Measurements from ENCODE around the gene NACC2.

DNA sequence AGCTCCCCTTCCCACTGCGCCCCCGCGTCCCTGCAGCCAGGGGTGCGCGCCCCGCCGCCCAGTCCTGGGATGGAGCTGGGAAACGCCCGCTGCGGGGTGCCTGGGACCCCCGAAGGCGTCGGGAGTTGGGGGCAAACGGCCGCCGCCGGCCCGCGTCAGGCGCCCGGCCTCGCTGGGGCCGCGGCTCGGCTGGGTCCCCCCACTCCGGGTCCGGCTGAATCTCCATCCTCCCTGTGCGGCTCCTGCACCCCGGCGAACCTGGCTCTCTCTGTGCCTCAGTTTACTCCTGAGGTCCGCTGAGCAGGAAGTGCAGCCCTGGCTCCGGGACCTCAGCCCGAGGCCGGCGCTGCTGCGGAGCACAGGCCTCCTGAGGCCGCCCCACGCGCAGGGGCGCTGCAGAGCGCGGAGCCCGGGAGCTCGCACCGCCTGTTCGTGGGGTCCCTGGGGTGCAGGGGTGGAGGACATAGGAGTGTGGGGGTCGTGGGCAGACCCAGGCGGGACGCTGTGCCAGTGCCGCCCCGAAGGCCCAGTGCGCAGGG is 37.5 kb upstream of the NACC2 start:
- TF ChIP-seq, protein P1, sequence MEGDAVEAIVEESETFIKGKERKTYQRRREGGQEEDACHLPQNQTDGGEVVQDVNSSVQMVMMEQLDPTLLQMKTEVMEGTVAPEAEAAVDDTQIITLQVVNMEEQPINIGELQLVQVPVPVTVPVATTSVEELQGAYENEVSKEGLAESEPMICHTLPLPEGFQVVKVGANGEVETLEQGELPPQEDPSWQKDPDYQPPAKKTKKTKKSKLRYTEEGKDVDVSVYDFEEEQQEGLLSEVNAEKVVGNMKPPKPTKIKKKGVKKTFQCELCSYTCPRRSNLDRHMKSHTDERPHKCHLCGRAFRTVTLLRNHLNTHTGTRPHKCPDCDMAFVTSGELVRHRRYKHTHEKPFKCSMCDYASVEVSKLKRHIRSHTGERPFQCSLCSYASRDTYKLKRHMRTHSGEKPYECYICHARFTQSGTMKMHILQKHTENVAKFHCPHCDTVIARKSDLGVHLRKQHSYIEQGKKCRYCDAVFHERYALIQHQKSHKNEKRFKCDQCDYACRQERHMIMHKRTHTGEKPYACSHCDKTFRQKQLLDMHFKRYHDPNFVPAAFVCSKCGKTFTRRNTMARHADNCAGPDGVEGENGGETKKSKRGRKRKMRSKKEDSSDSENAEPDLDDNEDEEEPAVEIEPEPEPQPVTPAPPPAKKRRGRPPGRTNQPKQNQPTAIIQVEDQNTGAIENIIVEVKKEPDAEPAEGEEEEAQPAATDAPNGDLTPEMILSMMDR (IDR thresholded peaks at IDR 0.05): no peak
- TF ChIP-seq POLR2A (IDR thresholded peaks at IDR 0.05): no peak

All from ovary (tissue), 3 donors.